ENCODE results near the gene ALOX15. TPM values are rescaled to one million over a fixed set of nuclear protein-coding genes. Genes with fewer than 3 reads are reported as not detected.

Gene ALOX15
- total RNA-seq, 2 experiments from 2014 or later = 0.36 TPM; not detected in 1

GRCh38 chr17:4675791-4676190 is 34.3 kb upstream of the ALOX15 start:
- no peaks in the 10 kb centered on the region for H3K9me3 ChIP-seq (ENCODE audit: control insufficient read depth in 1 of 2, insufficient read depth in 1 of 2, low read length in 2 of 2)
- H3K27me3 ChIP-seq (ENCODE audit: control insufficient read depth in 1 of 2, insufficient read depth in 2 of 2, low read length in 2 of 2) = no peaks in the 10 kb centered on the region
- Mint-ChIP-seq H3K4me1 (ENCODE audit: low read depth) (no peaks in the 10 kb centered on the region), H3K27ac (no peak overlapping the region), H3K9me3 (no peaks in the 10 kb centered on the region), H3K36me3 (ENCODE audit: low read depth) (peaks cover 78% of the 10 kb centered on the region), H3K27me3 (no peaks in the 10 kb centered on the region), H3K4me3 (no peak overlapping the region)
- intact Hi-C loops (cut with DNase I, micrococcal nuclease) = no loop called here
- ChIA-PET CTCF (no interaction called here), POLR2A (no interaction called here)
- no peak for TF ChIP-seq CTCF (IDR thresholded peaks at IDR 0.05)
- ATAC-seq (ENCODE audit: poor library complexity) (no peak), DNase-seq (no peak)
- no peak overlapping the region for H3K4me3 ChIP-seq (ENCODE audit: low read length)
- H3K36me3 ChIP-seq (ENCODE audit: insufficient read depth, low read length) = peaks cover 83% of the 10 kb centered on the region
- H3K4me1 ChIP-seq (ENCODE audit: insufficient read depth, low read length) = no peaks in the 10 kb centered on the region
- H3K27ac ChIP-seq (ENCODE audit: low read depth in 1 of 2, low read length in 2 of 2) = no peak overlapping the region

GRCh38 chr17:4674685-4674998 is 33.2 kb upstream of the ALOX15 start:
- Mint-ChIP-seq H3K27ac (no peak overlapping the region), H3K4me1 (ENCODE audit: low read depth) (no peaks in the 10 kb centered on the region), H3K4me3 (no peak overlapping the region), H3K36me3 (ENCODE audit: low read depth) (peaks cover 78% of the 10 kb centered on the region), H3K9me3 (no peaks in the 10 kb centered on the region), H3K27me3 (no peaks in the 10 kb centered on the region)
- ATAC-seq (ENCODE audit: poor library complexity) (no peak), DNase-seq (no peak)
- ChIA-PET CTCF (no interaction called here), POLR2A (no interaction called here)
- intact Hi-C loops (cut with DNase I, micrococcal nuclease) = no loop called here
- H3K4me1 ChIP-seq (ENCODE audit: insufficient read depth, low read length) = no peaks in the 10 kb centered on the region
- no peak overlapping the region for H3K27ac ChIP-seq (ENCODE audit: low read depth in 1 of 2, low read length in 2 of 2)
- no peaks in the 10 kb centered on the region for H3K27me3 ChIP-seq (ENCODE audit: control insufficient read depth in 1 of 2, insufficient read depth in 2 of 2, low read length in 2 of 2)
- no peak overlapping the region for H3K4me3 ChIP-seq (ENCODE audit: low read length)
- TF ChIP-seq CTCF (IDR thresholded peaks at IDR 0.05) = no peak
- H3K36me3 ChIP-seq (ENCODE audit: insufficient read depth, low read length) = peaks cover 78% of the 10 kb centered on the region
- H3K9me3 ChIP-seq (ENCODE audit: control insufficient read depth in 1 of 2, insufficient read depth in 1 of 2, low read length in 2 of 2) = no peaks in the 10 kb centered on the region

GRCh38 chr17:4673986-4674684 is 32.7 kb upstream of the ALOX15 start:
- Histone ChIP-seq H3K27ac (ENCODE audit: low read depth in 1 of 2, low read length in 2 of 2) (no peak overlapping the region), H3K9me3 (ENCODE audit: control insufficient read depth in 1 of 2, insufficient read depth in 1 of 2, low read length in 2 of 2) (no peaks in the 10 kb centered on the region), H3K4me3 (ENCODE audit: low read length) (no peak overlapping the region), H3K36me3 (ENCODE audit: insufficient read depth, low read length) (peaks cover 75% of the 10 kb centered on the region), H3K27me3 (ENCODE audit: control insufficient read depth in 1 of 2, insufficient read depth in 2 of 2, low read length in 2 of 2) (no peaks in the 10 kb centered on the region), H3K4me1 (ENCODE audit: insufficient read depth, low read length) (no peaks in the 10 kb centered on the region)
- TF ChIP-seq CTCF (IDR thresholded peaks at IDR 0.05) = no peak
- H3K4me1 Mint-ChIP-seq (ENCODE audit: low read depth) = no peaks in the 10 kb centered on the region
- H3K9me3 Mint-ChIP-seq = no peaks in the 10 kb centered on the region
- ChIA-PET CTCF (no interaction called here), POLR2A (no interaction called here)
- H3K27ac Mint-ChIP-seq = no peak overlapping the region
- peaks cover 73% of the 10 kb centered on the region for H3K36me3 Mint-ChIP-seq (ENCODE audit: low read depth)
- no peak for ATAC-seq (ENCODE audit: poor library complexity)
- intact Hi-C loops (cut with DNase I, micrococcal nuclease) = no loop called here
- no peak overlapping the region for H3K4me3 Mint-ChIP-seq
- no peak for DNase-seq
- H3K27me3 Mint-ChIP-seq = no peaks in the 10 kb centered on the region

Measured in CD4-positive, alpha-beta T cell (primary cell).